Esophagus squamous epithelium (tissue), 4 donors: Measurements from ENCODE around the gene BICRA.

Experiments used
- POLR2A ChIP-seq, 4 donors: fragments of 450-650 bp; IDR thresholded peaks; one replicate each; pipeline ENCODE4 v1.6.1; 2017; ENCODE audit warnings: antibody characterized with exemption in 4 of 4, mild to moderate bottlenecking in 4 of 4, moderate library complexity in 3 of 4
- TF ChIP-seq, protein P1 (sequence below), 6 experiments: fragments of 450-650 bp in 4 of 6; fragments of 200-600 bp in 2 of 6; sonication (generic) in 2 of 6; IDR thresholded peaks; one replicate each; pipeline ENCODE4 v1.5.1; 2016 to 2019; ENCODE audit warnings: antibody characterized with exemption in 6 of 6, mild to moderate bottlenecking in 4 of 6, moderate library complexity in 4 of 6

DNA sequence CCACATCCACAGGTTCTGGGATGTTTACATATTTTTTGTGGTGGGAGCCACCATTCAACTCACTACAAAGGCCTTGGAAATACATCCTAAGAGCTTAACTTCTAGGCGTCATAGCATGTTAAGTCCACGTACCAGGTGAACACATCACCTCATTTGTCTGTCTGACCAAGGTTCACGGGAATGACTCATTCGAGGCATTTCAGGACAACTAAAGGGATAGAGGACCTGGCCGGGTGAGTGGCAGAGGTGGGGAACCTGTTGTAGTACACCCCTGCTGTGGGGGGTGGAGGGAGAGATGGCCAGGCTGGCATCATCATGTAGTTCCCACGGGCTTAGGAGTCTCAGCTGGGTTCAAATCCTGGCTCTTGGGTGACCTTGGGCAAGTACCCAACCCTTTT, 51.5 kb downstream of the BICRA start:
- TF ChIP-seq, protein P1, sequence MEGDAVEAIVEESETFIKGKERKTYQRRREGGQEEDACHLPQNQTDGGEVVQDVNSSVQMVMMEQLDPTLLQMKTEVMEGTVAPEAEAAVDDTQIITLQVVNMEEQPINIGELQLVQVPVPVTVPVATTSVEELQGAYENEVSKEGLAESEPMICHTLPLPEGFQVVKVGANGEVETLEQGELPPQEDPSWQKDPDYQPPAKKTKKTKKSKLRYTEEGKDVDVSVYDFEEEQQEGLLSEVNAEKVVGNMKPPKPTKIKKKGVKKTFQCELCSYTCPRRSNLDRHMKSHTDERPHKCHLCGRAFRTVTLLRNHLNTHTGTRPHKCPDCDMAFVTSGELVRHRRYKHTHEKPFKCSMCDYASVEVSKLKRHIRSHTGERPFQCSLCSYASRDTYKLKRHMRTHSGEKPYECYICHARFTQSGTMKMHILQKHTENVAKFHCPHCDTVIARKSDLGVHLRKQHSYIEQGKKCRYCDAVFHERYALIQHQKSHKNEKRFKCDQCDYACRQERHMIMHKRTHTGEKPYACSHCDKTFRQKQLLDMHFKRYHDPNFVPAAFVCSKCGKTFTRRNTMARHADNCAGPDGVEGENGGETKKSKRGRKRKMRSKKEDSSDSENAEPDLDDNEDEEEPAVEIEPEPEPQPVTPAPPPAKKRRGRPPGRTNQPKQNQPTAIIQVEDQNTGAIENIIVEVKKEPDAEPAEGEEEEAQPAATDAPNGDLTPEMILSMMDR (IDR thresholded peaks at IDR 0.05) = no peak
- TF ChIP-seq POLR2A (IDR thresholded peaks at IDR 0.05) = no peak
